Gastrocnemius medialis (tissue), 4 donors: ENCODE measurements around the gene MED27.

Experiments used
- CTCF ChIP-seq, 5 experiments: fragments of 450-650 bp in 3 of 5; fragments of 200-600 bp in 2 of 5; sonication (generic) in 2 of 5; IDR thresholded peaks in 4 of 5; conservative IDR thresholded peaks in 1 of 5; 1 replicate in 4 of 5; 2 replicates in 1 of 5; pipeline ENCODE4 v1.5.1; 2016 to 2019; ENCODE audit warnings: antibody characterized with exemption in 5 of 5, mild to moderate bottlenecking in 3 of 5, moderate library complexity in 3 of 5
- POLR2A ChIP-seq, 2 donors: fragments of 450-650 bp; IDR thresholded peaks; one replicate each; pipeline ENCODE4 v1.6.1; 2017; ENCODE audit warnings: antibody characterized with exemption in 2 of 2, mild to moderate bottlenecking in 2 of 2, moderate library complexity in 2 of 2

GRCh38 chr9:131915181-131915580 lies 164.5 kb downstream of the MED27 start:
- TF ChIP-seq CTCF (IDR thresholded peaks at IDR 0.05 in 4 of 5, conservative IDR thresholded peaks at IDR 0.05 in 1 of 5) (no peak), POLR2A (IDR thresholded peaks at IDR 0.05) (no peak)
